ENCODE measurements around the gene ICE1.

Gene ICE1

GRCh38 chr5:5436203-5436760, 13.8 kb downstream of the ICE1 start:
- H3K9ac ChIP-seq (ENCODE audit: low read depth, low read length): no peak overlapping the region
- peaks cover 53% of the 10 kb centered on the region for H3K79me2 ChIP-seq (ENCODE audit: insufficient read depth, low read length)
- DNase-seq (no peak), ATAC-seq (ENCODE audit: insufficient read depth, low read depth) (no peak)
- no peaks in the 10 kb centered on the region for H3K9me3 ChIP-seq (ENCODE audit: insufficient read depth, low read length, severe bottlenecking)
- no peaks in the 10 kb centered on the region for H3K27me3 ChIP-seq (ENCODE audit: insufficient read depth, low read length, poor library complexity)
- H4K20me1 ChIP-seq (ENCODE audit: insufficient read depth, low read length): peaks cover 28% of the 10 kb centered on the region; the same call in 1 of the 2 replicates
- H3K4me3 ChIP-seq (ENCODE audit: low read depth in 1 of 2, low read length in 2 of 2): no peak overlapping the region
- no peak overlapping the region for H3K27ac ChIP-seq (ENCODE audit: low read length)
- no peak overlapping the region for H3K4me2 ChIP-seq (ENCODE audit: insufficient read depth, low read length)
- TF ChIP-seq EZH2 (IDR thresholded peaks at IDR 0.05; ENCODE audit: borderline replicate concordance, low read depth, low read length, severe bottlenecking): no peak
- TF ChIP-seq CTCF (IDR thresholded peaks at IDR 0.05; ENCODE audit: borderline replicate concordance, extremely low read depth, low read length, poor library complexity, severe bottlenecking): no peak
- no peak overlapping the region for H2AFZ ChIP-seq (ENCODE audit: low read depth, low read length)
- no peaks in the 10 kb centered on the region for H3K4me1 ChIP-seq (ENCODE audit: insufficient read depth, low read length)
- H3K36me3 ChIP-seq (ENCODE audit: insufficient read depth, low read length): peaks cover 19% of the 10 kb centered on the region; the same call in 1 of the 2 replicates

- ATAC-seq (ENCODE audit: insufficient read depth, low read depth): no peak
- no peak for DNase-seq
- no peak overlapping the region for H3K4me3 ChIP-seq (ENCODE audit: low read depth in 1 of 2, low read length in 2 of 2)
- no peaks in the 10 kb centered on the region for H3K27me3 ChIP-seq (ENCODE audit: insufficient read depth, low read length, poor library complexity)
- no peak overlapping the region for H3K9ac ChIP-seq (ENCODE audit: low read depth, low read length)
- no peak overlapping the region for H2AFZ ChIP-seq (ENCODE audit: low read depth, low read length)
- peaks cover 17% of the 10 kb centered on the region; the same call in 1 of the 2 replicates for H4K20me1 ChIP-seq (ENCODE audit: insufficient read depth, low read length)
- no peaks in the 10 kb centered on the region for H3K9me3 ChIP-seq (ENCODE audit: insufficient read depth, low read length, severe bottlenecking)
- peaks cover 41% of the 10 kb centered on the region for H3K79me2 ChIP-seq (ENCODE audit: insufficient read depth, low read length)
- H3K36me3 ChIP-seq (ENCODE audit: insufficient read depth, low read length): peaks cover 21% of the 10 kb centered on the region; the same call in 1 of the 2 replicates
- TF ChIP-seq CTCF (IDR thresholded peaks at IDR 0.05; ENCODE audit: borderline replicate concordance, extremely low read depth, low read length, poor library complexity, severe bottlenecking): no peak
- TF ChIP-seq EZH2 (IDR thresholded peaks at IDR 0.05; ENCODE audit: borderline replicate concordance, low read depth, low read length, severe bottlenecking): no peak
- H3K27ac ChIP-seq (ENCODE audit: low read length): no peak overlapping the region
- no peak overlapping the region for H3K4me2 ChIP-seq (ENCODE audit: insufficient read depth, low read length)
- no peaks in the 10 kb centered on the region for H3K4me1 ChIP-seq (ENCODE audit: insufficient read depth, low read length)
These were observed 15.0 kb downstream of the ICE1 start for GRCh38 chr5:5437227-5438172.

- no peaks in the 10 kb centered on the region for H3K27me3 ChIP-seq (ENCODE audit: insufficient read depth, low read length, poor library complexity)
- H3K36me3 ChIP-seq (ENCODE audit: insufficient read depth, low read length): peaks cover 92% of the 10 kb centered on the region
- no peaks in the 10 kb centered on the region for H3K79me2 ChIP-seq (ENCODE audit: insufficient read depth, low read length)
- no peaks in the 10 kb centered on the region for H3K4me1 ChIP-seq (ENCODE audit: insufficient read depth, low read length)
- H2AFZ ChIP-seq (ENCODE audit: low read depth, low read length): no peak overlapping the region
- no peaks in the 10 kb centered on the region for H3K9me3 ChIP-seq (ENCODE audit: insufficient read depth, low read length, severe bottlenecking)
- TF ChIP-seq CTCF (IDR thresholded peaks at IDR 0.05; ENCODE audit: borderline replicate concordance, extremely low read depth, low read length, poor library complexity, severe bottlenecking) (no peak), EZH2 (IDR thresholded peaks at IDR 0.05; ENCODE audit: borderline replicate concordance, low read depth, low read length, severe bottlenecking) (no peak)
- H3K27ac ChIP-seq (ENCODE audit: low read length): no peak overlapping the region
- no peak overlapping the region for H3K4me3 ChIP-seq (ENCODE audit: low read depth in 1 of 2, low read length in 2 of 2)
- H3K4me2 ChIP-seq (ENCODE audit: insufficient read depth, low read length): no peak overlapping the region
- ATAC-seq (ENCODE audit: insufficient read depth, low read depth) (no peak), DNase-seq (no peak)
- H4K20me1 ChIP-seq (ENCODE audit: insufficient read depth, low read length): no peaks in the 10 kb centered on the region
- H3K9ac ChIP-seq (ENCODE audit: low read depth, low read length): no peak overlapping the region
These were observed 29.4 kb downstream of the ICE1 start for GRCh38 chr5:5451863-5452262.
